Measurements from ENCODE around the gene FBN3.

FBN3 gene

GRCh38 chr19:8147582-8147978 is 1.8 kb downstream of the FBN3 start:
- H3K27ac ChIP-seq, result no peak overlapping the region
- TF ChIP-seq CTCF (conservative IDR thresholded peaks at IDR 0.05), result no peak

- no peak overlapping the region for H3K27ac ChIP-seq
- no peak for TF ChIP-seq CTCF (conservative IDR thresholded peaks at IDR 0.05)
Observed at GRCh38 chr19:8146877-8147581, 2.4 kb downstream of the FBN3 start.

- no peak for TF ChIP-seq CTCF (conservative IDR thresholded peaks at IDR 0.05)
- H3K27ac ChIP-seq, result no peak overlapping the region
Observed at GRCh38 chr19:8144273-8144995, 5.0 kb downstream of the FBN3 start.

- no peak overlapping the region for H3K27ac ChIP-seq
- no peak for TF ChIP-seq CTCF (conservative IDR thresholded peaks at IDR 0.05)
Observed at GRCh38 chr19:8143041-8143440, 6.4 kb downstream of the FBN3 start.

GRCh38 chr19:8142513-8142900 is 6.9 kb downstream of the FBN3 start:
- no peak overlapping the region for H3K27ac ChIP-seq
- TF ChIP-seq CTCF (conservative IDR thresholded peaks at IDR 0.05), result no peak

- no peak overlapping the region for H3K27ac ChIP-seq
- no peak for TF ChIP-seq CTCF (conservative IDR thresholded peaks at IDR 0.05)
Observed at GRCh38 chr19:8141726-8142512, 7.5 kb downstream of the FBN3 start.

GRCh38 chr19:8138201-8138600 is 11.2 kb downstream of the FBN3 start:
- no peak for TF ChIP-seq CTCF (conservative IDR thresholded peaks at IDR 0.05)
- H3K27ac ChIP-seq, result no peak overlapping the region

All from VCaP (cell line).